ENCODE measurements around the gene UBXN1.

DNA sequence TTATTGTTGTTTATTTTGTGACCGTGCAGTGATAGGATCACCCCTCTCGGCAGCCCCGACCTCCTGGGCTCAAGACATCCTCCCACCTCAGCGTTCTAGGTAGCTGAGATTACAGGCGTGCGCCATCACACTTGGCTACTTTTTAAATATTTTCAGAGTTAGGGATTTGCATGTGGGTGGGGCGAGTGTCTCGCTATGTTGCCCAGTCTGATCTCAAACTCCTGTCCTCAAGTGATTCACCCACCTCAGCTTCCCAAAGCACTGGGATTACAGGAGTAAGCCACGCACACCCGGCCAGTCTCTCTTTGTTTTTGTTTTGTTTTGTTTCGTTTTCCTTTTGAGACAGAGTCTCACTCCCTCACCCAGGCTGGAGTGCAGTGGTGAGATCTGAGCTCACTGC, 24.6 kb downstream of the UBXN1 start:
- TF ChIP-seq POLR2AphosphoS5 (IDR thresholded peaks at IDR 0.05; ENCODE audit: borderline replicate concordance, low read depth, low read length) (no peak), EZH2 (IDR thresholded peaks at IDR 0.05) (no peak)

All from SK-N-MC (cell line).